HFF-Myc (cell line): ENCODE measurements around the gene B3GALNT1.

Experiments
- DNase-seq: peaks from one replicate; pipeline ENCODE4 v3.0.0-alpha.2; 2011; ENCODE audit warnings: low read depth; ENCODE audit errors: extremely low read depth
- H3K4me3 ChIP-seq: replicated peaks from 2 replicates; pipeline ENCODE4 v1.5.1; 2011; ENCODE audit warnings: low read depth, mild to moderate bottlenecking, control low read depth, low read length
- TF ChIP-seq, protein P1 (sequence below): IDR thresholded peaks from 2 replicates; pipeline ENCODE4 v1.5.1; 2012; ENCODE audit warnings: mild to moderate bottlenecking, low read depth, low read length, control low read depth; ENCODE audit errors: missing control alignments

Gene B3GALNT1, protein sequence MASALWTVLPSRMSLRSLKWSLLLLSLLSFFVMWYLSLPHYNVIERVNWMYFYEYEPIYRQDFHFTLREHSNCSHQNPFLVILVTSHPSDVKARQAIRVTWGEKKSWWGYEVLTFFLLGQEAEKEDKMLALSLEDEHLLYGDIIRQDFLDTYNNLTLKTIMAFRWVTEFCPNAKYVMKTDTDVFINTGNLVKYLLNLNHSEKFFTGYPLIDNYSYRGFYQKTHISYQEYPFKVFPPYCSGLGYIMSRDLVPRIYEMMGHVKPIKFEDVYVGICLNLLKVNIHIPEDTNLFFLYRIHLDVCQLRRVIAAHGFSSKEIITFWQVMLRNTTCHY

DNA sequence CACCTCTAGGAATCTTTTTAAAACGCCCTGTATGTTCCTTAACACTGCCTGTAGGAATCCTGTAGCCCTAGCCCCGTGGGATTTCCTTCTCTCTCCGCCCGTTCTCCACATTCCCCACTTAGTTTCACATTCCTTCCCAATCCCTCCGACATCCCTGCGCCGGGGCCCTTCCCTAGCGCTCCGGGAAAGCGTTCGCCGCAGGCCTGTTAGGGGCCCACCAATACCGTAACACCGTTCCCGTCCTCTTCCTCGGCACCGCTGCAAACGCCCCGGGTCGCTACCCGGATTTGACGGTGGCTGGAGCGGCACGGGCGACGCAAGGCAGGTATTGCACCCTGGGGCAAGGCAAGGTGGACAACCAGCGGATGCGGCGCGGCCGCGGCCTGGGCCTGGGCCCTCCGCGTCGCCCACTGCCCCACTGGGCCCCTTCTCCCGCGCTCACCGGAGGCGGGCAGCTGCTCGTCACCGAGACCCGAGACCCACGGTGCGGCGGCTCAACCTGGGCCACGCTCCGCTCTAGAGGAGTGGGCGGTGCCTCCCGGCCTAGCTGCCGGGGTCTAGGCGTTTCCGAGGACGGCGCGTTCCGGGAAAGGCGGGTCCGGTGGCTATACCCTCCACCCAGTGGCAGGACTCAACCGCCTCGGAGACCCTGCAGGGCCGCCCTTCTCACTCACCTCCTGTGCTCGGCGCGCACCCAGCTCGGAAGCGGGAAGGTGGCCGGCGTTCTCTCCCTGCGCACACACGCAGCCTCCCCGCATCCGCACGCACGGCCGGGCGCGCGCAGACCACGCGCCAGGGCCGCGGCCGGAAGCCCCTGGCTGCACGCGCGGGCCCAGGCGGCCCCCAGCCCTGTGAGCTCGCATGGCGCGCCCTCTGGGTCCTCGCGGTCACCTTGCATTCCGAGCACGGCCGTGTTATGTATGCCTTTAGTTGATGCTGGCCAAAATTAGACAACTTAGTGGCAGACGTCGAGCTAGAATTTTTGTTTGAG lies at the start of gene B3GALNT1:
B3GALNT1 (minus strand) TSS at position 789 of the 991 bp plus-strand sequence. CDS start 18,595 bp downstream, outside the sequence.
- DNase-seq = peak; percentile 20
- H3K4me3 ChIP-seq = peak within 1 kb of the TSS; percentile 59
- TF ChIP-seq, protein P1, sequence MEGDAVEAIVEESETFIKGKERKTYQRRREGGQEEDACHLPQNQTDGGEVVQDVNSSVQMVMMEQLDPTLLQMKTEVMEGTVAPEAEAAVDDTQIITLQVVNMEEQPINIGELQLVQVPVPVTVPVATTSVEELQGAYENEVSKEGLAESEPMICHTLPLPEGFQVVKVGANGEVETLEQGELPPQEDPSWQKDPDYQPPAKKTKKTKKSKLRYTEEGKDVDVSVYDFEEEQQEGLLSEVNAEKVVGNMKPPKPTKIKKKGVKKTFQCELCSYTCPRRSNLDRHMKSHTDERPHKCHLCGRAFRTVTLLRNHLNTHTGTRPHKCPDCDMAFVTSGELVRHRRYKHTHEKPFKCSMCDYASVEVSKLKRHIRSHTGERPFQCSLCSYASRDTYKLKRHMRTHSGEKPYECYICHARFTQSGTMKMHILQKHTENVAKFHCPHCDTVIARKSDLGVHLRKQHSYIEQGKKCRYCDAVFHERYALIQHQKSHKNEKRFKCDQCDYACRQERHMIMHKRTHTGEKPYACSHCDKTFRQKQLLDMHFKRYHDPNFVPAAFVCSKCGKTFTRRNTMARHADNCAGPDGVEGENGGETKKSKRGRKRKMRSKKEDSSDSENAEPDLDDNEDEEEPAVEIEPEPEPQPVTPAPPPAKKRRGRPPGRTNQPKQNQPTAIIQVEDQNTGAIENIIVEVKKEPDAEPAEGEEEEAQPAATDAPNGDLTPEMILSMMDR = no peak

DNA sequence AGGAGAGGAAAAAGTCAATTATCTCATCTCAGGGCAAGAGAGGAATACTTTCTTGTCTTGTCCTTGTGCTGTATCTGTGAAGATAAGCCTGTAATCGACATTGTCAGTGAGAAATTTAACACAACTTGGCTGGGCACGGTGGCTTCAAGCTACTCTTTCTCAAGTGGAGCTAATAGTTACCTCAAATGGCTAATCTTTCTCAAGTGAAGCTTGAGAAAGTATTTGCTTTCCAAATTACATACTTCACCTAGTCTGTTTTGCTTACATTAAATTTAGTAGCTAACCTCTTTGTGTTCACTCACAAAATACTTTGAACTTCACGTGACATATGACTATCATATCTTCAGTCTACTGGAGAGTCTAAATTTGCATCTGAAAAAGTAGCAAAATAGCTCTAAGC lies 48.3 kb upstream of the B3GALNT1 start:
- TF ChIP-seq, protein P1 = no peak
- DNase-seq = no peak
- no peak overlapping the region for H3K4me3 ChIP-seq

DNA sequence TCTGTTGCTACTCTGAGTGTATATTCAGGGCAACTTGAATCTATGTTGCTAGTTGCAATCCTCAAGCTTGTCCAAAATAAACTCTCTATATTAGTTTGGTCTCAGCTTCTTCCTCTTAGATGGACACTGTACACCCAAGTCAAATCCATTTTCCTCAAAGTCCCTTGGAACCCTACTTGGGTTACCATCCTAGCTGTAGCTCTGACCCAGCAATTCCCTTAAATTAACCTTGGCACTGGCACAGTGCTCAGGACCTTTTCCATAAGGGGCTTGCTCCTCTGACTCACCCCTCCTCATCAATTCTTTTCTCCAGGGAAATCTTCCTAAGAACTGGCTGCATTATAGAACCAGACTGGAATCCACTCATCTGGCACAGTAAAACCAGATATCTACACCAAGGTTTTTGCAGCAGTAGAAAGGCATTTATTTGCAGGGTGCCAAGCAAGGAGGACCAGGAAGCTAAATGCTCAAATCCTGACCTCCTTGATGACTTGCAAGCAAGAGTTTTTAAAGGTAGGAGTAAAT lies 44.9 kb upstream of the B3GALNT1 start:
- TF ChIP-seq, protein P1 = no peak
- no peak overlapping the region for H3K4me3 ChIP-seq

DNA sequence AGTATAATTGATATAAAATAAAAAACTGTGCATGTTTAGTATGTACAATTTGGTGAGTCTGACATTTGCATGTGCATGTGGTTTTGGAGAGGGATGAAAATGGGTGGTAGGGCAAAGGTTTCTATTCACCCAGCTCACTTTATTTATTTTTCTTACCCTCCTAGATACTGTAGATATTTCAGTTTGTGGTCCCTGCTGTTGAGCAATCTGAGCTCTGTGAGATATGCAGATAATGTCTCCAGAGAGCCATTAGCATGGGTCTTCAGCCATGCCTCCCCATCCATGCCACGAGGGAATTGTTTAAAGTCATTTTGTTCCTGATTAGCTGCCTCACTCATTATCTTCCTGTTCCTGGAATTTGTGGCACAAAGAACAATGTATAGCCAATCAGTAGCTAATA lies 44.4 kb upstream of the B3GALNT1 start:
- H3K4me3 ChIP-seq = no peak overlapping the region
- DNase-seq = no peak
- TF ChIP-seq, protein P1 = no peak

More for the DNA sequence above, 44.9 kb upstream of the B3GALNT1 start:
- no peak for DNase-seq

DNA sequence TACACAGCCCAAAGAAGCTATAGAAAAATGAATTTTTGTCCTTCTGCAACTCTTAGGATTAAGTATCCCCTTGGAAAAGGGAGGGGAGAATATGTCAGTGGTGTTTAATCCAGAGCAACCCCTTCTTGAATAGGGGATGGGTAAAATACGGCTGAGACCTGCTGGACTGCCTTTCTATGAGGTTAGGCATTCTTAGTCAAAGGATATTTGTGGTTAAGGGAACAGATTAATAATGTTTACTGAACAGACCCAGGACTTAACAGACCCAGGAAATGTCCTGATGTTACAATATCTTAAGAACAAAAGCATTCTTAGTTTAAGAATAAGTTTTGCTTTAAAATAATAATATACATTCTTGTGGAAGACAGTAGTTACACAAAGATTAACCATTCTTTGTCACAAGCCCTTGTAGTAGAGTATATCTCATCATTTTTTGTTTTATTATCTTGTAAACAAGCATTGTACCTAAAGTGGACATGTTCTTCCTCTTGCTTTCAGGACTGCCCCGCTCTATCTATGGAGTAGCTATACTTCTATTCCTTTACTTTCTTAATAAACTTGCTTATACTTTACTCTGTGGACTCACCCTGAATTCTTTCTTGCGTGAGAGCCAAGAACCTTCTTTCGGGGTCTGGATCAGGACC lies 43.8 kb upstream of the B3GALNT1 start:
- H3K4me3 ChIP-seq = no peak overlapping the region
- no peak for DNase-seq
- TF ChIP-seq, protein P1 = no peak

DNA sequence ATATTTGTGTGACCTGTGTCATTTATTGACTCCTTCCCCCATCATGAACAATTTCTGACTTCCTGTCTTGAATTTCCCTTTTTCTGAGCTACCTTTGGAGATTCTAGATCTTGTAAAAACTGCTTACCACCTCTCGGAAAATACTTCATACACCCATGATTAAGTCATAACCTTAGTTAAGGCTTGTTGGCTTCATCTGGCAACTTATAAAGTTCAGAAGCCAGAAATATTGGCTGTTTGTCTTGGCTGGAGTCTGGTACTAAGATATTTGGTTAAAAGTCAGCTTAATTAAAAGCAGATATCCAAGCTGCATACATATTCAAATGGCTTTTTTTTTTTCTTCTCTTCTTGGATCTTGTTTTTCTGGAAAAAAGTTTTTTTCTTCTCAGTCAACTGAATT lies 37.3 kb upstream of the B3GALNT1 start:
- DNase-seq = peak; percentile 55
- TF ChIP-seq, protein P1 = no peak
- H3K4me3 ChIP-seq = no peak overlapping the region
